GM19452 (cell line): ENCODE data around the gene RFC5.
"Not testable (repeated sequence)": the region's sequence is repeated elsewhere in the genome, so short reads cannot be mapped to it uniquely, and the experiment has no call there.

Experiments
- ATAC-seq: cut with Tn5 transposase; IDR thresholded peaks from one replicate; pipeline ENCODE4 v1.9.1; 2021; ENCODE audit not compliant: unreplicated experiment

RFC5 gene, protein sequence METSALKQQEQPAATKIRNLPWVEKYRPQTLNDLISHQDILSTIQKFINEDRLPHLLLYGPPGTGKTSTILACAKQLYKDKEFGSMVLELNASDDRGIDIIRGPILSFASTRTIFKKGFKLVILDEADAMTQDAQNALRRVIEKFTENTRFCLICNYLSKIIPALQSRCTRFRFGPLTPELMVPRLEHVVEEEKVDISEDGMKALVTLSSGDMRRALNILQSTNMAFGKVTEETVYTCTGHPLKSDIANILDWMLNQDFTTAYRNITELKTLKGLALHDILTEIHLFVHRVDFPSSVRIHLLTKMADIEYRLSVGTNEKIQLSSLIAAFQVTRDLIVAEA

GRCh38 chr12:118016424-118017264 is at the start of gene RFC5:
Gene RFC5, plus strand, starts transcription at chr12:118016703. Its CDS starts 125 bp downstream, at chr12:118016828.
- peak; percentile 99 for ATAC-seq

DNA sequence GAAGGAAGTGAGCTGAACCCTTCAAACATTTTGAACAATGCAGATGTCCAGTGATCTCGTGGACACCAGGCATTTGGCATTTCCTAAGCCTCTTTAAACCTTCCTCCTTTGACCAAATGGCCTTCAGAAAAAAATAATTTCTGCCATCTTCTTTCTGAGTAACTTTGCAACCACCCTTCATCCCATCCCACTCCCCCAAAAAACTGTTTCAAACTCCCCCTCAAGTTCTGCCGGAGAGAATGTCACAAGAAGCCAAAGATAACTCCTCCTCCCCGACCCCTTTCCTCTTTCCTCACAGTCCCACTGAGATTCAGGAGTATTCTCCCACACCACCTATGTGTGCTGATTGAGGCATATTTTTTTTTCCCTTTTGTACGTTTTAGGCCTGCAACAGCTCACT is 49.5 kb upstream of the RFC5 start:
- no peak for ATAC-seq

DNA sequence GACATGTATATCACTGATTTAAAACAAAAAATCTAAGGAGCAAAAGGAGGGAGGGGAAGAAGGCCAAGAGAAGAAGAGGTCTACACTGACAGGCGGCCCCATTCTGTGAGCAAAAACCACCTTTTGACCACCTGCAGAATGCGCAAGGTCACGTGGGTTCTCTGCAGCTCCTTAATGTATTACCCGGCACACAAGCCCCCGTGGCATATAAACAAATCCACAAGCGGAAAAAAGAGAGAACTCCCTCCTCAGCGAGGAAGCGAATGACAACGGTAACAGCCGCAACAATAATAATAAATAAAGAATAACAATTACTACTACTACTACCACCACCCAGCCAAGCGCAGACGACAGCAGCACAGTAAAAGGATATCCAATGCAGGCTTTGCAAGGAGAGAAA is 49.0 kb upstream of the RFC5 start:
- ATAC-seq, result no peak

GRCh38 chr12:117968151-117968789 is 48.2 kb upstream of the RFC5 start:
- no peak for ATAC-seq

GRCh38 chr12:117968826-117969659 is 47.5 kb upstream of the RFC5 start, which contains the start of gene KSR2:
Gene KSR2, minus strand, starts transcription at chr12:117968990. Its CDS starts 735 bp downstream, at chr12:117968255.
- ATAC-seq, result peak; percentile 57

DNA sequence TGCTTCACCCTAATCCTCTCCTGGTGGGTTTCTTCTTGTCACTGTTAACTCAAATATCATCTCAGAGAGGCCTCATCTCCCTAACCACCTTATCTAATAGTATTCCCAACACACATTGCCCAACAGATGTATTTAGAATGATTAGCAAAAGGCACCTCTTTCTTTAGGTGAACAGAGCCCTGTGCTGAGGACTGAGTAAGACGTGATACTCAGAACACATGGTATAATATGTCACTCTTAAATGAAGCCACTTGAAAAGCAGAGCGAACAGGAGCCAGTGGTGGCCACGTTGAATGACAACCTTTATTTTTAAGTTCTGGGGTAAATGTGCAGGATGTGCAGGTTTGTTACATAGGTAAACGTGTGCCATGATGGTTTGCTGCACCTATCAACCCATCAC is 46.2 kb upstream of the RFC5 start:
- ATAC-seq, result no peak

DNA sequence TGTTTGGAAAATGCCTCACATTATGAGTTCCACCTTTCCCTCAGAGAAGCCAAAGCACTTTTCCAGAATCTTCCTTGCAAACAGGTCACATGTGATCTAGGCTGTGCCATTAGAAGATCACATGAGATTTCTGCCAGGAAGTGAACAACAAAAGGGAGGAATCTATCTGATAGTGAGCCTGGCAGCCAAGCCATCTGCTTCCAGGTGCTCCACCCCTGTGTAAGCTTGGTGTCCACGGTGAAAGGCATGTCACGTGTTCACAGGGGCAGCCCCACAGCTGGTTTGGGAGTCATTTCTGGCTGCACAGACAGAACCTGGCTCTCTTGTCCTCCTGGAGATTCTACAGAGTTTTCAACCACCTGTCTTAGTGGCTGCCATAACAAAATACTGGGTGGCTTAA is 44.2 kb upstream of the RFC5 start:
- no peak for ATAC-seq

DNA sequence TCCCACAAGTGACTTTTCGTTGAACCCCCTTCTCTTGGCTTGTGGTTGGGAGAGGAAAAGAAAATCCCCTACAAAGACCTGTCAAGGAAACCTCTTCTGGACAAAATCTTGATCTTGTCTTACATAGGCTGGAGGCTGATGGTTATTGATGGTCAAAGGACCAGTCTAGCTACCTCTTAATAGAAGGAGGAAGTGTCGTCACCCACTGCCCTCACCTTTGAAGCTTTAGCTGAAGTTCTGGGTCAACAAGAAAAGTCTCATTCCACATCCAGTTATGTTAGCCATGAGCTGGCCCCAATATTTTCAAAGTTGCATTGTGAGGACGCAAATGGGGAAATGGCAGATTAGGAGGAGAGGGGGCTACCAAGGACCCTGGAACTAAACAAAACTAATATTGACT is 41.5 kb upstream of the RFC5 start:
- ATAC-seq, result no peak

GRCh38 chr12:117977373-117977772 is 39.1 kb upstream of the RFC5 start:
- ATAC-seq, result no peak

DNA sequence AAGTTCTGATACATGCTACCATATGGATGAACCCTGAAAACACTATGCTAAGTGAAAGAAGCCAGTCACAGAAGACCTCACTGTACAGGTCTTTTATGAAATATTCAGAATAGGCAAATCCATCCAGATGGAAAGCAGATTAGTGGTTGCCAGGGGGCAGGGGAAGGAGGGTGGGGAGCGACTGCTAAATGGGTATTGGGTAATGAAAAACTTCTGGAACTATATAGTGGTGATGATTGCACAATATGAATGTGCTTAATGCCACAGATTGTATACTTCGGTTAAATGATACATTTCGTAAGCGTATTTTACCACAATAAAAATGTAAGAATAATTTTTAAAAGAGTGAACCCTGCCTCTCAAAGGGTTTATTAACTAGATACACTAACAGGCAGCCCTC is 35.9 kb upstream of the RFC5 start:
- ATAC-seq, result no peak

DNA sequence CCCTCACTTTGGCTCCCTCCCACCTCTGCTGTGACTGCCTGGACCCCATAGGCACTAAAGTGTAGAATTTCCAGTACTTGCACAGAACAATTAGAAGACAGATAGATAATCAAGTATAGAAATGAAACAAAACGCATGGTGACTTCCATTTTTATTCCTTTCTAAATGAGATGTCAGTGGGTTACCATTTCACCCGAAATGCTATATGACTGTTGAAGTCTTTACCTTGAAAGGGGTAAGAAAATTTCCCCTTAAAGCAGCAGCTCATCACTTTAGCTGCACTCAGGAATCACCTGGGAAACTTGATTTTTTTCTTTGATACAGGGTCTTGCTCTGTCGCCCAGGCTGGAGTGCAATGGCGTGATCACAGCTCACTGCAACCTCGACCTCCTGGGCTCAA is 35.2 kb upstream of the RFC5 start:
- ATAC-seq, result no peak

DNA sequence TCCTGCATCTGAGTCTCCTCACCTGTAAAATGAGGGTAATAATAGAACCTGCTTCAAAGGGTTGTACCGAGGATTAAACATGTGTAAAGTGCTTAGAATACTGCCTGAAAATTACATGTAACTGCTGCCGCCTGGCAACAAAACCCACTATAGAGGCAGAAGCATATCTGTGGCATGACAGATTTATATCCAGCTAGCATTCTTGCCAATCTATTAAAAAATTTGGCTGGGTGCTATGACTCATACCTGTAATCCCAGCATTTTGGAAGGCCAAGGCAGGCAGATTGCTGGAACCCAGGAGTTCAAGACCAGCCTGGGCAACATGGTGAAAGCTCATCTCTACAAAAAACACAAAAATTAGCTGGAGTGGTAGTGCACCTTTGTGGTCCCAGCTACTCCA is 31.3 kb upstream of the RFC5 start:
- no peak for ATAC-seq

DNA sequence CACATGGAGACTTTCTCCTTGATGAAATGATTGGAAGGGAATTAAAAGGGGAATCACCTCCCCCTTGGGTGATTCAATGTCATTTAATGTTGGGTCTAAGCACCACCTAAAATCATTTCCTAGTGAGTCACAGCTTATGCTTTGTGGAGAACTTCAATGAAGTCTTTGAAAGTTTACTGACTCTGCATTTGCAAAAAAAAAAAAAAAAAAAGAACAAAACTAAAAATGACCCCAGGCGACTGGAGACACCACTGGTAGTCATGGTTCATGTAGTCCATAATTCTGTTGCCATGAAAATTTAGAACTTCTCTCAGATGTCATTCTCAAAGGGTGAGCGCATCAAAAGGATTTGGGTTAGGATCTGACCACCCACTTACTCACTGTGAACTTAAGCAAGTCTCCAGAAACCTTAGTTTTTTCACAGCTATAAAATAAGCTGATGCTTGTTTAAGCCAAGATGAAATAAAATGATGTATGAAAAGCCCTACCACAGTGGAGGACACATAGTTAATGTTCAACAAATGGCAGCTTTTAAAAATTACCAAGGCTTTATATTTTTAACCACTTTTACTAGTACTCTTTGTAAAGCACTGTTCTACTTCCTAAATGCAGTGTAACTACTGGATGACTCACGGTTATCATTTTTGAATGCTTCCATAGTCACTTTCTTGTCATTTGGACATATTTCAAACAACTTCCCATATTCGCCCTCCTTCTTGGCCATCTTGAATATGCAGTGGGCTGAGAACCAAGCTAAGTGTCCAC is 29.6 kb upstream of the RFC5 start:
- ATAC-seq, result no peak

DNA sequence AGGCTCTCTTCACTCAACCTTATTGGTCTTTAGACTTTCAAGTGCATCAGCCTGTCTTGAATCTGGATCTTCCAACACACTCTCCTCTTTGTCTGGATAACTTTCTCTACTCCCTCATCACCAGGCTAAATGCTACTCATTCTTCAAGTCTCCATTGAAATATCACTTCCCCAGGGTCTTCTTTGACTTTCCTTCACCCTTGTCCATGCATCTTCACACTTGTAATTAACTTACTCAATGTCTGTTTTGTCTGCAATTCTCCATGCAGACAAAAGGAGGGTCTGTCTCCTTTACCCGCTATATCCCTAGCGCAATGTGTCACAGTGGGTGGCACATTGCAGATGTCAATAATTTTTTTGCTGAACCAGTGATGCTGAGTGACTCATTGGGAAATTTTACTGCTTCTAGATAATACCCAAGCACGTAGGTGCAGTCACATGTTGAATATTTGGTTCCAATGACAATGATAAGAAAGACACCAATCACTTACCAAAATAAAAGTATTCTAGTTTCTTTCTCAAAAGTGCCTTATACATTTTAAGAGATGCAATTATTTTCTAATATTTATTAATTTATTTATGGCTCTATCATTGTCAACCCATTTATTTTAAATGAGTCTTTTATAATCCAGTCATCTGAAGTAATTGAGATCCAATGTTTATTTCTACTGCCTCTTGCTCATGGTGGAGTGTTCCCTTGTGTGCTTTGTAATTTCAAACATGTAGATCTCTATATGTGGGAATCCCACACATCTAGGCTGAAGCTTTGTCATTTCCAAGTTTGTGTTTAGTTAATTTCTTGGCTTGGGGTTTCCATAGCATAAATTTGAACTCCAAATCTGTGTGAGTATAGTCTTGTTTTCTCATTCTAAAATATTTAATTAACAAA is 21.7 kb upstream of the RFC5 start:
- no peak for ATAC-seq

DNA sequence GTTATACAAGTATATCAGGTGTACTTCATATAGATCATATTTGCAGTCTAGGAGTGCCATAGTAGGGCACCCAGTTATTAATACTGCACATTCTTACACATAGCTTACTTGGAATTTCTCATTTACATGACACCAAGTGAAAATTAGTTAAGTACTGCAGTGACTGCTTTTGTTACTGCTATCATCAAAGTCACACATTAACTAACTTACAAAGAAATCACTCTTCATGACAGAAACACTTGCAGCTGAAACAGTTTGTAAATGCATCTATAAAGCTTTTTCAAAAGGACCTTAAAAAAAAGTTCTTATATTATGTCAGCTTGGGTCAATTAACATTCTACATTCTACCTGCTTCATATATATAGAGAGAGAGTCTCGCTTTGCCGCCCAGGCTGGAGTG is 17.8 kb upstream of the RFC5 start:
- ATAC-seq, result no peak

DNA sequence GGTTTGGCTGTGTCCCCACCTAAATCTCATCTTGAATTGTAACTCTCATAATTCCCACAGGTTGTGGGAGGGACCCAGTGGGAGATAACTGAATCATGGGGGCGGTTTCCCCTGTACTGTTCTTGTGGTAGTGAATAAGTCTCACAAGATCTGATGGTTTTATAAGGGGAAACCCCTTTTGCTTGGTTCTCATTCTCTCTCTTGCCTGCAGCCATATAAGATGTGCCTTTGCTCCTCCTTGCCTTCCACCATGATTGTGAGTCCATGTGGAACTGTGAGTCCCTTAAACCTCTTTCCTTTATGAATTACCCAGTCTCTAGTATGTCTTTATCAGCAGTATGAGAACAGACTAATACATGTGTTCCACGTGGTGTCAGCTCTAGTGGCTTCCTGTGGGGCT is 16.7 kb upstream of the RFC5 start:
- ATAC-seq, result not testable (repeated sequence)

DNA sequence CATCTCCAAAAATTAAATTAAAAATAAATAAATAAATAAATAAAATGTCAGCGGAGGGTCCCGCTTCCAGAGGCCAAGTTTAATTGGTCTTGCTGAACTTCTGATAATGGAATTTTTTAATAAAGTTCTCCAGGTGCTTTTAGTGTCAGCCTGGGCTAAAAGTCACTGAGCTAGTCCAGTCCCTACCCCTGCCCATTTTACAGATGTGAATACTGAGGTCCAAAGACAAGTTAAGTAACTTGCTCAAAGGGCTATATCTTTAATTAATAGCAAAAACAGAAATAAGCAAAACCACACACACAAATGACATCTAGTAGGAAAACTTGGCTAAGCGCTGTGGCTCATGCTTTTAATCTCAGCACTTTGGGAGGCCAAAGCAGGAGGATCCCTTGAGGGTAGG is 5.6 kb upstream of the RFC5 start:
- ATAC-seq, result no peak

- ATAC-seq, result no peak
Measured at GRCh38 chr12:118011377-118011776, 5.1 kb upstream of the RFC5 start.

DNA sequence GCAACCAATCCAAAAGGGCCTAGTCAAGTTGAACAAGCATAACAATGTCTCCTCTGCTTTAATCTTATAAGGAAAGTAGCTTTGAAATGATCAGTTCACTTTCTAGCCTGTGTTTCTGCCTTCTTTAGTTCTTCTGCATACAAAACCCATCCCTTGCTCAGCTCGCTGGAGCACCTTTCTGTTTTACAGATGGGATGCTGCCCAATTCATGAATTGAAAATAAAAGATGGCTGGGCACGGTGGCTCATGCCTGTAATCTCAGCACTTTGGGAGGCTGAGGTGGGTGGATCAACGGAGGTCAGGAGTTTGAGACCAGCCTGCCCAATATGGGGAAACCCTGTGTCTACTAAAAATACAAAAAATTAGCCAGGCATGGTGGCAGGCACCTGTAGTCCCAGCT is 4.5 kb upstream of the RFC5 start:
- no peak for ATAC-seq
